Cardiac fibroblast (primary cell): ENCODE results near the gene LRRC1.

ENCODE experiments used
- DNase-seq, 2 donors: peaks; one replicate each; pipeline versions ENCODE4 v3.0.0 to v3.0.0-alpha.2; 2010; ENCODE audit warnings: low read depth in 2 of 2
- H3K4me3 ChIP-seq, 2 donors: replicated peaks in 1 of 2; 1 replicate in 1 of 2; 2 replicates in 1 of 2; pipeline ENCODE4 v1.5.1; 2011; ENCODE audit warnings: low read depth in 2 of 2, low read length in 2 of 2, mild to moderate bottlenecking in 2 of 2, moderate library complexity in 1 of 2
- CTCF ChIP-seq: IDR thresholded peaks from one replicate; pipeline ENCODE4 v1.5.1; 2011; ENCODE audit warnings: low read depth, mild to moderate bottlenecking, low read length, inconsistent platforms

The LRRC1 gene

GRCh38 chr6:53794720-53795339 is at the start of gene LRRC1:
Gene LRRC1, plus strand, starts transcription at chr6:53795005. Its CDS starts 252 bp downstream, at chr6:53795257.
- no peak for TF ChIP-seq CTCF
- DNase-seq, result peak; percentile 88 to 93
- peak within 1 kb of the TSS; percentile 78 to 83 for H3K4me3 ChIP-seq

- TF ChIP-seq CTCF, result no peak
- DNase-seq, result no peak
- no peak overlapping the region for H3K4me3 ChIP-seq
These were observed 48.2 kb upstream of the LRRC1 start for GRCh38 chr6:53746442-53747103.

- TF ChIP-seq CTCF, result no peak
- no peak overlapping the region for H3K4me3 ChIP-seq
- DNase-seq, result no peak
These were observed 44.7 kb upstream of the LRRC1 start for GRCh38 chr6:53750052-53750650.

- DNase-seq, result no peak
- TF ChIP-seq CTCF, result no peak
- no peak overlapping the region for H3K4me3 ChIP-seq
These were observed 43.4 kb upstream of the LRRC1 start for GRCh38 chr6:53751417-53751816.

- no peak for DNase-seq
- no peak for TF ChIP-seq CTCF
These were observed 42.4 kb upstream of the LRRC1 start for GRCh38 chr6:53752440-53752839.

GRCh38 chr6:53752856-53753255 is 41.9 kb upstream of the LRRC1 start:
- TF ChIP-seq CTCF, result no peak
- peak; percentile 71 to 82 for DNase-seq
- no peak overlapping the region for H3K4me3 ChIP-seq

More at GRCh38 chr6:53752440-53752839, 42.4 kb upstream of the LRRC1 start:
- no peak overlapping the region for H3K4me3 ChIP-seq
